Upper lobe of left lung (tissue), 4 donors: ENCODE measurements around the gene FOXO1.

Experiments used
- CTCF ChIP-seq, 6 experiments: fragments of 450-650 bp in 4 of 6; fragments of 200-600 bp in 2 of 6; sonication (generic) in 2 of 6; IDR thresholded peaks; one replicate each; pipeline ENCODE4 v1.5.1; 2016 to 2019; ENCODE audit warnings: antibody characterized with exemption in 6 of 6
- EP300 ChIP-seq, 4 donors: sonication (generic); formaldehyde crosslinking; IDR thresholded peaks; one replicate each; pipeline ENCODE4 v1.5.1; 2017; ENCODE audit warnings: antibody characterized with exemption in 4 of 4, control low read depth in 2 of 4
- POLR2A ChIP-seq, 4 donors: fragments of 450-650 bp; IDR thresholded peaks; one replicate each; pipeline ENCODE4 v1.5.1; 2016 to 2017; ENCODE audit warnings: antibody characterized with exemption in 4 of 4, mild to moderate bottlenecking in 2 of 4

DNA sequence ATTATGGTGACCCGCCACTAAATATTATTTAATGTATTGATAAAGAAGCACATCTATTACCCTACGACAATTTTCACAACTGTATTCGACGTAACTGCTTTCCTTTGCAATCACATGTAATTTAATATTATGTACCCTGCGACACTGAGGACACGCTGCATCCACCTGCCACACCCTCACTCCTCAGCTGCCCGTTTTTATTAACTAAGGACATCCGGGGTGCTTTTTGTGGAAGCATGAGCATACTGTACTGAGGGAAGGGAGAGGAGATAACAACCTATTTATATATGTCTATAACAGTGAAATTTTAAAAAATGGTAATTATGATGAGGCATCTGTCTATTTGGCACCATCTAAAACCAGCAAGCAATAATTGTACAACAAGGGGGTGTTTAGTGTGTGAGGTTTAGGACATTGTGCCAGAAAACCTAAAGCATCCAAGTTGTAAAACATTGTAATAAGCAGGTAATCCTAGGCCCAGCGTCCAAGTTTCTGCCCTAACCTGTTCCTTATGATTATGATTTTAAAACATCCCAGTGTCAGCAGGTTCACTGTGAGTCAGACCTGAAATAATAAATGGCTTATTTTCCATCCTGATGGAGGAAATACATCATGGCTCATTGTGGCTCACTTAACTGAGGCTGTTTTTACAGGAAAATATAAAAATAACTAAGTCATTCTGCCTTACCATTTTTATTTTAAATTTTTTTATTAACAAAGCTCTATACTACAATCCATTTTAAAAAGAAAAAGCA is 56.3 kb downstream of the FOXO1 start:
- no peak for TF ChIP-seq CTCF (IDR thresholded peaks at IDR 0.05)
- TF ChIP-seq POLR2A (IDR thresholded peaks at IDR 0.05): no peak
- no peak for TF ChIP-seq EP300 (IDR thresholded peaks at IDR 0.05)
